ENCODE results near the gene ZFAND6.

DNA sequence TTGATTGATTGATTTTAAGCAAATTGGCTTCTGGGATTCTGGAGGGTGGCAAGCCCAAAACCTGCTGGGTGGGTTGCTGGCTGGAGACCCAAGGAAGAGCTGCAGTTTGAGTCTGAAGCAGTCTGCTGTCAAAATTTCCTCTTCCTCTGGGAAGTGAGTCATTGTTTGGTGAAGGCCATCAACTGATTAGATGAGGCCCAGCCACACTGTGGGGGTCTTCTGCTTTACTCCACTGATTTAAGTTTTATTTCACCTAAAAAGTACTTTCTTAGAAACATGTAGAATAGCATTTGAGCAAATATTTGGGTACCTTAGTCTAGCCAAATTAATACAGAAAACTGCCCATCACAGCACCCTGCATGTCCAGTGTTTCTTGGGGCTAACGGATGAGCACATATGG lies 127.1 kb downstream of the ZFAND6 start:
- TF ChIP-seq, protein P1, sequence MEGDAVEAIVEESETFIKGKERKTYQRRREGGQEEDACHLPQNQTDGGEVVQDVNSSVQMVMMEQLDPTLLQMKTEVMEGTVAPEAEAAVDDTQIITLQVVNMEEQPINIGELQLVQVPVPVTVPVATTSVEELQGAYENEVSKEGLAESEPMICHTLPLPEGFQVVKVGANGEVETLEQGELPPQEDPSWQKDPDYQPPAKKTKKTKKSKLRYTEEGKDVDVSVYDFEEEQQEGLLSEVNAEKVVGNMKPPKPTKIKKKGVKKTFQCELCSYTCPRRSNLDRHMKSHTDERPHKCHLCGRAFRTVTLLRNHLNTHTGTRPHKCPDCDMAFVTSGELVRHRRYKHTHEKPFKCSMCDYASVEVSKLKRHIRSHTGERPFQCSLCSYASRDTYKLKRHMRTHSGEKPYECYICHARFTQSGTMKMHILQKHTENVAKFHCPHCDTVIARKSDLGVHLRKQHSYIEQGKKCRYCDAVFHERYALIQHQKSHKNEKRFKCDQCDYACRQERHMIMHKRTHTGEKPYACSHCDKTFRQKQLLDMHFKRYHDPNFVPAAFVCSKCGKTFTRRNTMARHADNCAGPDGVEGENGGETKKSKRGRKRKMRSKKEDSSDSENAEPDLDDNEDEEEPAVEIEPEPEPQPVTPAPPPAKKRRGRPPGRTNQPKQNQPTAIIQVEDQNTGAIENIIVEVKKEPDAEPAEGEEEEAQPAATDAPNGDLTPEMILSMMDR (IDR thresholded peaks at IDR 0.05; ENCODE audit: poor library complexity) = no peak
- TF ChIP-seq EZH2 (IDR thresholded peaks at IDR 0.05; ENCODE audit: borderline replicate concordance) = no peak
